ENCODE measurements around the gene MPP2.

GRCh38 chr17:43946781-43947180, 39.4 kb upstream of the MPP2 start:
- TF ChIP-seq CTCF (IDR thresholded peaks at IDR 0.05; ENCODE audit: low read depth, low read length) (no peak), EZH2phosphoT487 (IDR thresholded peaks at IDR 0.05; ENCODE audit: low read depth) (no peak)

Data from OCI-LY3 (cell line).